Activated CD8-positive, alpha-beta T cell treated with anti-CD3 and anti-CD28 coated beads, Interleukin-2, amount 10 ng/mL, durations not matched to agents 7 days and 5 days (primary cell): Measurements from ENCODE around the gene HOXA10. TPM values are rescaled to one million over a fixed set of nuclear protein-coding genes. Genes with fewer than 3 reads are reported as not detected.

ENCODE experiments used
- ATAC-seq: fragments of 150-1000 bp; cut with Tn5 transposase; one replicate; pipeline ENCODE4 v1.10.0; 2021; ENCODE audit warnings: moderate library complexity
- CTCF ChIA-PET: fragments of 350-600 bp; sonication (Branson Sonifier 250); formaldehyde crosslinking; loops from one replicate; lab custom pipeline; 2021; ENCODE audit warnings: antibody characterized with exemption; lab: Charles Lee
- POLR2A ChIA-PET: fragments of 350-600 bp; sonication (Branson Sonifier 250); formaldehyde crosslinking; loops from one replicate; lab custom pipeline; 2021; ENCODE audit warnings: antibody characterized with exemption; lab: Charles Lee
- DNase-seq: peaks from one replicate; pipeline ENCODE4 v3.0.0-alpha.2; 2020
- H3K27ac Mint-ChIP-seq: one replicate; pipeline ENCODE4 v1.8.0; 2021; ENCODE audit warnings: mild to moderate bottlenecking, mixed read lengths
- H3K27me3 Mint-ChIP-seq: one replicate; pipeline ENCODE4 v1.8.0; 2021; ENCODE audit warnings: low read depth, mixed read lengths
- H3K36me3 Mint-ChIP-seq: one replicate; pipeline ENCODE4 v1.8.0; 2021; ENCODE audit warnings: low read depth, mixed read lengths
- H3K4me1 Mint-ChIP-seq: one replicate; pipeline ENCODE4 v1.8.0; 2021; ENCODE audit warnings: low read depth, mixed read lengths
- H3K4me3 Mint-ChIP-seq: one replicate; pipeline ENCODE4 v1.8.0; 2021; ENCODE audit warnings: mild to moderate bottlenecking, mixed read lengths
- H3K9me3 Mint-ChIP-seq: one replicate; pipeline ENCODE4 v1.8.0; 2022; ENCODE audit warnings: mixed read lengths; ENCODE audit not compliant: insufficient read depth
- total RNA-seq, 2 experiments: library from RNA; stranded (reverse); gene quantifications; one replicate each; pipeline ENCODE4 v1.2.3, GENCODE V29; 2021

The HOXA10 gene
- total RNA-seq, 2 experiments from 2014 or later: not detected

DNA sequence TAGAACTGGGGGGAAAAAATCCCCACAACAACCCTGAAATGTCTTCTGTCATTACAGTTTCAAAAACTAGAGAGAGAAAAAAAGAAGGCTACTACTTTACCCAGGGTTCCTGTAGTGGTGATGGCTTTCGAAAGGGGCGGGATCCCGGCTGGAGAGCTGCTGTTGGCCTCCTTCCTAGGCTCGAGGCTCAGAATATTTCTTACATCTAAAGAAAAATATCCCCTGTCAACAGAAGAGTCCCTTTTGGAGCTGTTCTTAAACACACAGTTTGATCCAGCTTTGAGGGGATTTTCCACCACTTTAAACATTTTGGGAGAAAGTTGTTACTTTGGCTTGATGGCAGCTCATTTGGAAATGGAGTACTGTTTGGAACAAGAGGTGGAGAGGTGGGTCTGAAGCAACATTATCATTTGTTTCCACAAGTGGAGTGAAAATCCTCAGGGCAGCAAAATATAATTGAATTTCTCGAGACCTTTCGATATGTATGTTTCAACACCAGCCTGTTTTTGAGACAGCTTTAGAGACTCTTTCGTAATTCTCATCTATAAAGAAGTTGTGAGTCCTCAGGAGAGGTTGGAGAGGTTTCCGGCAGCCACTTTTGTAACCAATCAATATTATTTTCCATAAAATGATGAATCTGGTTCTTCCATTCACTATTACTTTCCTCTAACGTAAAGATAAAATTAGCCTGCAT, 20.7 kb upstream of the HOXA10 start:
- ATAC-seq (no peak), DNase-seq (no peak)
- Mint-ChIP-seq H3K27me3 (peaks cover 78% of the 10 kb centered on the region), H3K4me3 (no peak overlapping the region), H3K27ac (no peak overlapping the region), H3K4me1 (peaks cover 18% of the 10 kb centered on the region), H3K36me3 (no peaks in the 10 kb centered on the region), H3K9me3 (no peaks in the 10 kb centered on the region)
- ChIA-PET POLR2A (no interaction called here), CTCF (interaction anchor here (0.7 to 4.9 kb wide), 18 partner anchors 10 to 899 kb away, joined by 3 to 37 read pairs (median 6); partner anchors contain the start of gene HOXA11)

DNA sequence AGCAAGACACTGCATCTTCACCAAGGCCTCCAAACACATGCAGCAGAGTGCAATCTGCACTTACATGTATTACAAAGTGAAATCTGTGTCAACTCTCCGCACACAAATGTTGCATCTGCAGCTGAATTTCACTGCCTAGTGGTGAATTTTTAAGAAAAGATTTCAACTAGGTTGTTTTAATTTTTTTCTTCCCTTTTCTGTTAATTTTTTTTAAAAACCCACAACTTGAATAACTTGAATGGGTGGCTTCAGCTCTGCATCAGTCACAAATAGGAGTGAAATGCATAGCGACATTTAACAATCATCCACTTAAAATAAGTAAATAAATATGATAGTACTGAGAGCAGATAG, 19.9 kb upstream of the HOXA10 start:
- H3K4me1 Mint-ChIP-seq: peaks cover 24% of the 10 kb centered on the region
- no peaks in the 10 kb centered on the region for H3K36me3 Mint-ChIP-seq
- DNase-seq (no peak), ATAC-seq (no peak)
- H3K27me3 Mint-ChIP-seq: peaks cover 83% of the 10 kb centered on the region
- ChIA-PET POLR2A (no interaction called here), CTCF (interaction anchor here (1.6 to 4.9 kb wide), 4 partner anchors 15 to 884 kb away, joined by 4 to 23 read pairs (median 17); no protein-coding TSS in a partner anchor)
- H3K27ac Mint-ChIP-seq: no peak overlapping the region
- peak overlapping the region; percentile 18 for H3K4me3 Mint-ChIP-seq
- H3K9me3 Mint-ChIP-seq: no peaks in the 10 kb centered on the region

DNA sequence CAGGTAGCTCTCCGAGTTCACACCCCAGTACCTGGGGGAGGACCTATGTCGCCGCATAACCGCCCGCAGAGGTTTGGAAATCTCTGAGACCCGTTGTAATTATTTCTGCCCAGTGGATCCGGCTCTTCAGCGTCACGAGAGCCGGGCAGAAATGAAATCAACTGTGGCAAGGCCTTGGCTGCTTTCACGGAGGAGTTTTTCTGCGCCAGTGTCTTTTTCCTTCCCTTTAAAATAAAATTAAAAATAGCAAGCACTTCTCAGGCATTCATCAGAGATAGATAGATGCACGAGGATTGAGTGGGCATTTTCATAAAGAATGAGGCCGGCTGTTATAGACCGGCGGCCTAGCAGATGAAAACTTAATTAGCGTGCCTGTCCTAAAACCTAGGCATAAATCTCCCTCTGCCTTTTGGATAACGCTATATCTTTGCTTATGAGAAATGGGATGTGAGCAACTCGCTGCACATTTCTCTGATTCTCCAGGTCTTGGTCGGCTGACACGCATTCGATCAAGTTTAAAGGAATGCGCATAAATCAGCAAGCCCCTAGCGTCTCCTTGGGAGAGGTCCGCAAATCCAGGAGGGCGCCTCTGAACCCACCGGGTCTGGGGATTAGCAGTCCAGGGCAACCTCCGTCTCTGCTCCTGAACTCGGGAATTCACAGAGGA, 19.3 kb upstream of the HOXA10 start:
- ChIA-PET POLR2A (no interaction called here), CTCF (interaction anchor here (1.5 to 4.9 kb wide), 3 partner anchors 14 to 413 kb away, joined by 4 to 23 read pairs (median 5); no protein-coding TSS in a partner anchor)

DNA sequence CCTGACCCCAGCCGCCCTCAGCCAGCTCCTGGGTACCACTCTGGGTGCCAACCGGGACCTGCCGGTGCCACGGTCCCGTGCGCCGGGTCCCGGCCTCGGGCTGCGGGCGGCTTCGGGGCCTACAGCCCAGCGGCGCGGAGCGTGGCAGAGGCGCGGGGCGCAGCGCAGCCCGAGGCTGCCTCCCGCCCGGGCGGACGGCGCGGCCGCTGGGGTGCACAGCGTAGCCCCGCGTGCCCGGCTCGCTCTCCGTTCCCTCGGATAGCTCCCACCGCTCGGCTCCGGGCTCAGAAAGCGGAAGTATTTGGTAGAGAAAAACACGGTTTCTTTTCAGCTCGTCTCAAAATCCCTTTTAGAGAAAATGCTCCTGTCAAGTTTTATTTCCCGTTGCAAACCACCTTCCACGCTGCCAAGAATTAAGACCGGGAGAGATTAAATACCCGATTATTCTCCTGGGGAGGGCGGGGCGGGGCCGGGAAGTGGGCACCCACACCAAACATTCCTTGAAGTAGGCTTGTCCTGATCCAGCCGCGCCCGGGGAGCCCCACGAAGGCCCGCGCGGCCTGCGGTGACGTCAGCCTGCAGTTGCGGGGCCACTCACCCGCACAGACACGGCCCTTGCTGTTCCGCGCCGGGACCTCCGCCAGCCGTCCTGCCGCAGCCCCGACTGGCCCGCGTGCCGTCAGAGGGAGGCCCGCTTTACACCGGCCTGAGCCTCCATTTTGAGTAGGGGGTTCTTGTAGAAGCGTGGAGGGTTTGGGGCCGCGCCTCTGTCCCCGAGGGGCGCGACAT, 18.6 kb upstream of the HOXA10 start:
- Mint-ChIP-seq H3K27ac (no peak overlapping the region), H3K4me1 (peaks cover 33% of the 10 kb centered on the region), H3K36me3 (peaks cover 4% of the 10 kb centered on the region), H3K4me3 (peak overlapping the region; percentile 58), H3K9me3 (no peaks in the 10 kb centered on the region), H3K27me3 (peaks cover 82% of the 10 kb centered on the region)
- ChIA-PET CTCF (interaction anchor here (0.7 to 4.9 kb wide), 4 partner anchors 13 to 413 kb away, joined by 3 to 23 read pairs (median 4); no protein-coding TSS in a partner anchor), POLR2A (interaction anchor here (0.6 kb wide), 1 partner anchor 948 kb away, joined by 3 read pairs; no protein-coding TSS in a partner anchor)
- no peak for DNase-seq
- ATAC-seq: peak; percentile 62

More for the DNA sequence above, 19.3 kb upstream of the HOXA10 start:
- DNase-seq (no peak), ATAC-seq (no peak)
- Mint-ChIP-seq H3K4me3 (peak overlapping the region; percentile 18), H3K4me1 (peaks cover 26% of the 10 kb centered on the region), H3K36me3 (peaks cover 2% of the 10 kb centered on the region), H3K9me3 (no peaks in the 10 kb centered on the region), H3K27me3 (peaks cover 81% of the 10 kb centered on the region), H3K27ac (no peak overlapping the region)

DNA sequence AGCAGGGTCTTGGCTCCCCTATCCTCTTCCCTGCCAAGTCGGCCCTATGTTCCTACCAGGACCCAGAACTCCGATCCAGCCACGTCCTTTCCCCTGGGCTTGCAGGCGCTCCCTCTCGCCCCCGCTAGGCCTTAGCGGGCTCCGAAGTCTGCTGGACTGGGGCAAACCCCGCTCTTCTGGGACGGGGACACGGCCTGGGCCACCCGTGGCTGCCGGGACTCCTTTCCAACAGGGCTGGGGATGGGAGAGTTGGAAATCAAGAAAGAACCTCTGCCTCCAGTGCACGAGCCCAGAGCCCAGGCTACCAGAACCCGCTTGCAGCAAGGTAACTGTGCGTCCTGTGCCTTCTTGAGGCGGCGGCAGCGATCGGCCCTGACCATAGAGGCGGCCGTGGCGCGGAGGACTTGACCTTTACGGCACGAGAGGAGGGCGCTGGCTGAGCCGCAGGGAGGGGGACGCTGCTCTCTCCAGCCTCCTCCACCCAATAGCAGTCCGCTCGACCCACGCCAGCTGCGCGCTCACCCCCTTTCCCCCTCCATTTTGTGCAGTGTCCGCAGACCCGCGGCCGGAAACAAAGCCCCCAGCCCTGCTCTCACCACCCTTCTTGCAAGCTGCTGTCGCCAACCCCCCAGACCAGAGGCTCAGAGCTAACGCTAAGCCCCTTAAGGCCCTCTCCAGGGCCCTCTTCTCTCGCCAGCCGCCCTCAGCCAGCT, 17.9 kb upstream of the HOXA10 start:
- Mint-ChIP-seq H3K4me1 (peaks cover 41% of the 10 kb centered on the region), H3K27ac (no peak overlapping the region), H3K36me3 (peaks cover 4% of the 10 kb centered on the region), H3K27me3 (peaks cover 83% of the 10 kb centered on the region), H3K9me3 (no peaks in the 10 kb centered on the region), H3K4me3 (peak overlapping the region; percentile 46)
- no peak for DNase-seq
- ATAC-seq: no peak
- CTCF ChIA-PET: interaction anchor here (0.7 to 4.9 kb wide), 5 partner anchors 13 to 414 kb away, joined by 3 to 23 read pairs (median 3); no protein-coding TSS in a partner anchor
- POLR2A ChIA-PET: interaction anchor here (0.6 kb wide), 1 partner anchor 949 kb away, joined by 3 read pairs; no protein-coding TSS in a partner anchor

DNA sequence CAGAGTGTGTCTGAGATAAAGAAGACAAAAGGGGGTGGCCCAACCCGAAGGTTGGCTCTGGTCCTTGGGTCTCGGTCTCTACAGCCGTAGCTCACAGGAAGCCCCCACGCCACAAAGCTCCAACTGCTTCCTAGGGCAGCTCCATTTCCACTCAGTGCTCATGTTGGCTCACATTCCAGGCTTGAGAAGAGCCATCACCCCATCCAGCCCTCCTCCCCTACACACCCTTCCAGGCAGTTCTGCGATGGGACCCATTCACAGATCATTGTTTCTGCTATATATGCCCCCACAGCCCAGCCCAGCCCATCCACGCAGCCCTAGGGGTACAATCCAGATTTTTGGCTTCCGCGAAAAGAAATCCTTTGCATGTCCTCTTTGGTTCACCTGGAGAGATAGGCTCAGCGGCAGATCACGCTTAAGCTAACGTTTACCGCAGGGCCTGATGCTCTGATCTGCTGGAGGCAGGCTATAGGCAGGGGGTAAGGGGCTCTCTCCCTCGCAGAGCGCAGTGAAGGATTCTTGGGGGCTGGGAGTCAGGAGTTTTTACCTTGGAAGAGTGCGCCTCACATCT, 17.1 kb upstream of the HOXA10 start:
- DNase-seq (no peak), ATAC-seq (no peak)
- POLR2A ChIA-PET: no interaction called here
- H3K4me1 Mint-ChIP-seq: peaks cover 41% of the 10 kb centered on the region
- H3K9me3 Mint-ChIP-seq: no peaks in the 10 kb centered on the region
- H3K27me3 Mint-ChIP-seq: peaks cover 85% of the 10 kb centered on the region
- H3K27ac Mint-ChIP-seq: no peak overlapping the region
- peaks cover 4% of the 10 kb centered on the region for H3K36me3 Mint-ChIP-seq
- CTCF ChIA-PET: interaction anchor here (0.9 to 4.4 kb wide), 6 partner anchors 9 to 829 kb away, joined by 3 to 25 read pairs (median 3); partner anchors contain the start of gene HOXA13
- no peak overlapping the region for H3K4me3 Mint-ChIP-seq

DNA sequence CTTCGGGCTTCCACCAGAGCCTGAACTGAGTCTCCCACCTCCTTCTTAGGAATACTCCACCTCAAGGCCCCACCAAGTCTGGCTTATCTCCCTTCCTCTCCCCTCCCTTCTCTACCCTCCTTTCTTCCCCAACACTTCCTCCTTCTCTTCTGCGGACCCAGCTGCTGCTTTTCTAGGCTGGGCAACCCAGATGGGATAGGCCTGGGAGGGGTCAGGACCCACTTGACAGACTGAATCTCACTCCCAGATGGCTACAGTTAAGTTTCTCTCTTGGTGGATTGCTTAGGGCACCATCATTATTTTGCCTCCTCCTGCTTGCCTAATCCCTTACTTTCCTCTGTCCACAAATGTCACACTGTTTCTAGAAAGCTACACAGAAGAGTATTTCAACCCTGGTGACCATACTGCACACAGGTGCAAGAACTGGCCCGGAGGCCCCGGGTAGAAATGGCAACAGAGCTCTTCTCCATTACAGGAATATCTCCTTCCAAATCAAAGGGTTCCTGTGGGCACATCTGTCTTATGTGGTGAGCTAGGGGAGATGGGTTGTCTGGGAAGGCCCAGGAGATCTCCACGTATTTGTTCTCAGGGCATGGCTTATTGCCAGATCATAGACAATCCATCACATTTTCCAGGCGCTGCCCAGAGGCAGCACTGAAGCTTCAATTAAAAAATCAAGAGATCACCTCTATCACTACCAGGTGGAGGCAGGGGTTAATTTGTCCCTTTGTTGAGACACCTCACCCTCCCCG, 16.1 kb upstream of the HOXA10 start:
- no peak overlapping the region for H3K4me3 Mint-ChIP-seq
- DNase-seq (no peak), ATAC-seq (no peak)
- no peak overlapping the region for H3K27ac Mint-ChIP-seq
- H3K36me3 Mint-ChIP-seq: peaks cover 4% of the 10 kb centered on the region
- H3K4me1 Mint-ChIP-seq: peaks cover 52% of the 10 kb centered on the region
- H3K9me3 Mint-ChIP-seq: no peaks in the 10 kb centered on the region
- CTCF ChIA-PET: interaction anchor here (0.7 to 4.4 kb wide), 9 partner anchors 11 to 830 kb away, joined by 3 to 25 read pairs (median 3); partner anchors contain the start of gene HOXA13
- H3K27me3 Mint-ChIP-seq: peaks cover 90% of the 10 kb centered on the region
- POLR2A ChIA-PET: no interaction called here

DNA sequence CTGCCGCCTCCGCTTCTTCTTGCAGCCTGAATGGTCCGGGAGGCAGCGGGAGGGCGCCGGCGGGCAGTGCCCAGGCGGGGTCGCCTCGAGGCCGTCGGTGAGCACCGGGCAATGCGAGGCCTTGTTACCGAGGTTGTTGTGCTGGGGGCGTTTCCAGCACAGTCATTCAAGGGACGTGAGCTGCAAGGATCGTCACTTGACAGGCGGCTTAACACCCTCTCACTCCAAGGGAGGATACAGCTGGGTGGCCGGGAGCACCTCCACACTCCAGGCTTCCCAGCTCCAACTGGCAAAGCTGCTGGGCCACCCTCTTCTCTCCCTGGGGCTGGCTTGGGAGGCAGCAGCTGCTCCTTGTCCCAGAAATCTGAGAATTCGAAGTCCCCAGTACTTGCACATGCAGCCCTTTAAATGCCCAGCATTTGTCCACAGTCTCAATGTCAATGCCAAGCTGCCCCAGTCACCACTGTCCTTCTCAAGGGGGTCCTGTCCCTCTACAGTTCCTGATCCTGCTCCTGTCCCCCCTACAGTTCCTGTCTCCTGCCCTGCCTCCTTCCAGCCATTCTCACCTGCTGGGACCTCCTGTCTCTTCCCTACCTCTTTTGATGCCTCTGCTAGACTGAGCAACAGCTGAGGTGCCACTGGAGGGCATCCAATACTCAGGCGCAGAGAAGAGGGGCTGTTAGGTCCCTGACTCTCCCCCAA, 15.3 kb upstream of the HOXA10 start:
- no peak for ATAC-seq
- H3K27ac Mint-ChIP-seq: no peak overlapping the region

DNA sequence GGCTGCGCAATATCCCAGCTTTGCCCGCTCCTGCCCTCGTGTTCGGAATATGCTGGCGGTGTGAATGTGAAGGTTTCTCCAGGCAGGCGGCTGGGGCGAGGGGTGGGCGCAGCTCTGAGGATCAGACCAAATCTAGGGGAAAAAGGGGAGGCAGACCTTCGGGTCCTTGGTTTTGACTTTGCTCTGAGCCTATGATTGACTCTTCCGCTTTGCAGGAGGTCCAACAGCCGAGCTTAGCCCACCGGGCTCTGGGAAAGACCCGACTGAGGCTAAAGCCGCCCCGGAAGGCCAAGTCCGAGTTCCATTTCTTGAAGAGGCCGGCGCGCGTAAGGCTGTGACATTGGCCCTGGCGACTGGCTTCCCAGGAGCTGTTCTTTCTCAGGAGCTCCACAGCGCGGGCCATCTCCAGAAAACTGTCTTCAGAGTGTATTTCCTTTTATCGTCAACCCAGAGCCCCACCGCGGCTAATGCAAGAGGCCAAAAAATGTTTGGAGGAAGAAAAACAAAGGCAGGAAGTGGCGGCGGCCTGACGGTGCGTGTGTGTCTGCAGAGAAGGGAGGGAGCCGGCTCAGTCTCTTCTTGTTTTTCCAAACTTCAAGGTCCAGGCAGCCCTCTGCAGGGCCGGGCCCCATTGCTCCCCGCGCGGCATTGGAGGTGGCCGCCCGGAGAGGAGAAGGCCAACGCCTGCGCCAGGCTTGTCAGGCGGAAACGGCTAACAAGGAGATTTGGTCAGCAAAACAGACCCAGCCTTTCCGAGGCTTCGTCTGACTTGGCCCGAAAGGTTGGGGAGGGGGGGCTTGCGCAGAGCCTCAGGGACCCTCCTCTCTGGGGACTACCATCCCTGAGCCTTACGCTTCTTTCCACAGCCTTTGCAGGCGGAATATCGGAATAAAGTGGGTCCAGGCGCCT, 14.5 kb upstream of the HOXA10 start:
- POLR2A ChIA-PET: no interaction called here
- Mint-ChIP-seq H3K27me3 (peaks cover 87% of the 10 kb centered on the region), H3K4me3 (peak overlapping the region; percentile 65), H3K36me3 (peaks cover 6% of the 10 kb centered on the region), H3K27ac (peak overlapping the region; percentile 52), H3K9me3 (no peaks in the 10 kb centered on the region), H3K4me1 (peaks cover 64% of the 10 kb centered on the region)
- DNase-seq: peak; percentile 65
- CTCF ChIA-PET: interaction anchor here (1.7 to 4.4 kb wide), 2 partner anchors 9 to 20 kb away, joined by 4 to 25 read pairs; no protein-coding TSS in a partner anchor
- peak; percentile 35 for ATAC-seq

More for the DNA sequence above, 15.3 kb upstream of the HOXA10 start:
- ChIA-PET POLR2A (no interaction called here), CTCF (interaction anchor here (1.1 to 4.4 kb wide), 4 partner anchors 10 to 335 kb away, joined by 3 to 25 read pairs (median 6); no protein-coding TSS in a partner anchor)
- peaks cover 6% of the 10 kb centered on the region for H3K36me3 Mint-ChIP-seq
- H3K9me3 Mint-ChIP-seq: no peaks in the 10 kb centered on the region
- peaks cover 59% of the 10 kb centered on the region for H3K4me1 Mint-ChIP-seq
- peaks cover 89% of the 10 kb centered on the region for H3K27me3 Mint-ChIP-seq
- DNase-seq: no peak
- no peak overlapping the region for H3K4me3 Mint-ChIP-seq
